Measurements from ENCODE around the gene CFAP99.

The CFAP99 gene

GRCh38 chr4:2494992-2495391 lies 76.2 kb downstream of the CFAP99 start:
- Histone ChIP-seq H3K27ac (ENCODE audit: low read length) (no peak overlapping the region), H3K9ac (ENCODE audit: low read length in 2 of 2) (peak overlapping the region in 1 of 2 donors; percentile 13), H3K4me1 (ENCODE audit: control insufficient read depth, insufficient read depth, low read length) (peaks cover 21% of the 10 kb centered on the region), H3K4me3 (ENCODE audit: low read length in 2 of 2) (no peak overlapping the region), H3K9me3 (ENCODE audit: control insufficient read depth in 2 of 2, low read length in 2 of 2) (no peaks in the 10 kb centered on the region), H3K27me3 (ENCODE audit: control insufficient read depth in 1 of 2, insufficient read depth in 2 of 2, low read length in 2 of 2) (no peaks in the 10 kb centered on the region), H3K36me3 (ENCODE audit: control insufficient read depth in 2 of 2, insufficient read depth in 2 of 2, low read length in 2 of 2) (peaks cover 25 to 28% of the 10 kb centered on the region in 2 donors)

GRCh38 chr4:2497324-2497723 lies 78.6 kb downstream of the CFAP99 start:
- peaks cover 34 to 40% of the 10 kb centered on the region in 2 donors for H3K36me3 ChIP-seq (ENCODE audit: control insufficient read depth in 2 of 2, insufficient read depth in 2 of 2, low read length in 2 of 2)

DNA sequence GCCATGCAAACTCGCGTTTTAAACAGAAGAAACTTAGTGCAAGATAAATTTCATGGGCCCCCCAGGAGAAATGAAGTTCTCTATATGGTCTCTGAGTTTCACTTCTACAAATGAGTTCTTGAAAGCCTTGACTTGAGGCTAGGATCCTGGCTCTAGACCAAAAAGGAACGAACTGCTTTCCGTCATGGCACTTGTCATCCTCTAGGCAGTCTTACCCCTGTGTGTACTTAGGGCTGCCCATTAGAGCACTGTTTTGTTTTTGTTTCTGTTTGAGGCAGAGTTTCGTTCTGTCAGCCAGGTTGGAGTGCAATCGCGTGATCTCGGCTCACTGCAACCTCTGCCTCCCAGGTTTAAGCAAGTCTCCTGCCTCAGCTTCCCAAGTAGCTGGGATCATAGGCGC lies 79.2 kb downstream of the CFAP99 start:
- H3K4me1 ChIP-seq (ENCODE audit: control insufficient read depth, insufficient read depth, low read length), result peaks cover 21% of the 10 kb centered on the region
- H3K9ac ChIP-seq (ENCODE audit: low read length in 2 of 2), result no peak overlapping the region
- peaks cover 27 to 35% of the 10 kb centered on the region in 2 donors for H3K36me3 ChIP-seq (ENCODE audit: control insufficient read depth in 2 of 2, insufficient read depth in 2 of 2, low read length in 2 of 2)
- H3K27ac ChIP-seq (ENCODE audit: low read length), result peak overlapping the region; percentile 31
- H3K9me3 ChIP-seq (ENCODE audit: control insufficient read depth in 2 of 2, low read length in 2 of 2), result no peaks in the 10 kb centered on the region
- no peaks in the 10 kb centered on the region for H3K27me3 ChIP-seq (ENCODE audit: control insufficient read depth in 1 of 2, insufficient read depth in 2 of 2, low read length in 2 of 2)
- no peak overlapping the region for H3K4me3 ChIP-seq (ENCODE audit: low read length in 2 of 2)

More at GRCh38 chr4:2497324-2497723, 78.6 kb downstream of the CFAP99 start:
- Histone ChIP-seq H3K9me3 (ENCODE audit: control insufficient read depth in 2 of 2, low read length in 2 of 2) (no peaks in the 10 kb centered on the region), H3K27me3 (ENCODE audit: control insufficient read depth in 1 of 2, insufficient read depth in 2 of 2, low read length in 2 of 2) (no peaks in the 10 kb centered on the region), H3K27ac (ENCODE audit: low read length) (no peak overlapping the region), H3K4me1 (ENCODE audit: control insufficient read depth, insufficient read depth, low read length) (peaks cover 21% of the 10 kb centered on the region), H3K4me3 (ENCODE audit: low read length in 2 of 2) (no peak overlapping the region), H3K9ac (ENCODE audit: low read length in 2 of 2) (no peak overlapping the region)

DNA sequence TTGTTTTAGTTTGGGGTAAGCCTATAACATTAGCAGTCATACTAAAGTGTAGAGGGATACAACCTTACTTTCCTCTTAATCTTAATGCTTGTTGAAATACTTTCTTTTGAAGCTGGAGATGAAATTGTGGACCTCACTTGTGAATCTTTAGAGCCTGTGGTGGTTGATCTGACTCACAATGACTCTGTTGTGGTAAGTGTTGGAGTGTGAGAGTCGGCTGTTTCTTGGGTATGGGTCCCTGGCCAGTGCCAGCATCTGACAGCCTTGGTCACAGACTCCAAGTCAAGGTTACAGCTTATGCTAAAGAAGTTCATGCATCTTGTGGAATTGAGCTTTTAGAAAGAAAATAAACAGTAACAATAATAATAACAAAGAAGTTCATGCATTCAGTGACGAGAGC lies 81.8 kb downstream of the CFAP99 start:
- Histone ChIP-seq H3K4me3 (ENCODE audit: low read length in 2 of 2) (no peak overlapping the region), H3K9me3 (ENCODE audit: control insufficient read depth in 2 of 2, low read length in 2 of 2) (no peaks in the 10 kb centered on the region), H3K9ac (ENCODE audit: low read length in 2 of 2) (no peak overlapping the region), H3K36me3 (ENCODE audit: control insufficient read depth in 2 of 2, insufficient read depth in 2 of 2, low read length in 2 of 2) (peaks cover 25 to 35% of the 10 kb centered on the region in 2 donors), H3K27me3 (ENCODE audit: control insufficient read depth in 1 of 2, insufficient read depth in 2 of 2, low read length in 2 of 2) (no peaks in the 10 kb centered on the region), H3K27ac (ENCODE audit: low read length) (no peak overlapping the region), H3K4me1 (ENCODE audit: control insufficient read depth, insufficient read depth, low read length) (peaks cover 15% of the 10 kb centered on the region)

GRCh38 chr4:2501034-2501594 lies 82.4 kb downstream of the CFAP99 start:
- Histone ChIP-seq H3K36me3 (ENCODE audit: control insufficient read depth in 2 of 2, insufficient read depth in 2 of 2, low read length in 2 of 2) (peaks cover 25 to 35% of the 10 kb centered on the region in 2 donors), H3K9me3 (ENCODE audit: control insufficient read depth in 2 of 2, low read length in 2 of 2) (no peaks in the 10 kb centered on the region), H3K4me3 (ENCODE audit: low read length in 2 of 2) (no peak overlapping the region), H3K27me3 (ENCODE audit: control insufficient read depth in 1 of 2, insufficient read depth in 2 of 2, low read length in 2 of 2) (no peaks in the 10 kb centered on the region), H3K27ac (ENCODE audit: low read length) (no peak overlapping the region), H3K9ac (ENCODE audit: low read length in 2 of 2) (no peak overlapping the region), H3K4me1 (ENCODE audit: control insufficient read depth, insufficient read depth, low read length) (peaks cover 15% of the 10 kb centered on the region)

GRCh38 chr4:2503809-2504208 lies 85.1 kb downstream of the CFAP99 start:
- H3K36me3 ChIP-seq (ENCODE audit: control insufficient read depth in 2 of 2, insufficient read depth in 2 of 2, low read length in 2 of 2), result peaks cover 24 to 40% of the 10 kb centered on the region in 2 donors
- no peaks in the 10 kb centered on the region for H3K4me1 ChIP-seq (ENCODE audit: control insufficient read depth, insufficient read depth, low read length)
- no peak overlapping the region for H3K27ac ChIP-seq (ENCODE audit: low read length)

GRCh38 chr4:2507259-2507658 lies 88.5 kb downstream of the CFAP99 start:
- H3K9me3 ChIP-seq (ENCODE audit: control insufficient read depth in 2 of 2, low read length in 2 of 2), result no peaks in the 10 kb centered on the region
- H3K36me3 ChIP-seq (ENCODE audit: control insufficient read depth in 2 of 2, insufficient read depth in 2 of 2, low read length in 2 of 2), result peaks cover 20 to 29% of the 10 kb centered on the region in 2 donors
- H3K4me3 ChIP-seq (ENCODE audit: low read length in 2 of 2), result no peak overlapping the region
- H3K27ac ChIP-seq (ENCODE audit: low read length), result no peak overlapping the region
- no peaks in the 10 kb centered on the region for H3K27me3 ChIP-seq (ENCODE audit: control insufficient read depth in 1 of 2, insufficient read depth in 2 of 2, low read length in 2 of 2)
- no peak overlapping the region for H3K9ac ChIP-seq (ENCODE audit: low read length in 2 of 2)
- no peaks in the 10 kb centered on the region for H3K4me1 ChIP-seq (ENCODE audit: control insufficient read depth, insufficient read depth, low read length)

More at GRCh38 chr4:2503809-2504208, 85.1 kb downstream of the CFAP99 start:
- H3K4me3 ChIP-seq (ENCODE audit: low read length in 2 of 2), result no peak overlapping the region
- no peak overlapping the region for H3K9ac ChIP-seq (ENCODE audit: low read length in 2 of 2)
- no peaks in the 10 kb centered on the region for H3K27me3 ChIP-seq (ENCODE audit: control insufficient read depth in 1 of 2, insufficient read depth in 2 of 2, low read length in 2 of 2)
- no peaks in the 10 kb centered on the region for H3K9me3 ChIP-seq (ENCODE audit: control insufficient read depth in 2 of 2, low read length in 2 of 2)

DNA sequence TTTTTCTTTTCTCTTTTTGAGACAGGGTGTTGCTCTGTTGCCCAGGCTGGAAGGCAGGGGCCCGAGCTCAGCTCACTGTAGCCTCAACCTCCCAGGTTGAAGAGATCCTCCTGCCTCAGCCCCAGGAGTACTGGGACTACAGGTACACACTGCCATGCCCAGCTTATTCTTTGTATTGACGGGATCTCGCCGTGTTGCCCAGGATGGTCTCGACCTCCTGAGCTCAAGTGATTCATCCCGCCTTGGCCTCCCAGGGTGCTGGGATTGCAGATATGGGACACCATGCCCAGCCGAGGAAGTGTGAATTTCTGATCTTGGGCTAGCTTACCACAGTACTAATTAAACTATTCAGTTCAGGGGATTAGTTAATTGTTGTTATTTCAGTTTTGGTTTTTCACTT lies 89.1 kb downstream of the CFAP99 start:
- H3K27me3 ChIP-seq (ENCODE audit: control insufficient read depth in 1 of 2, insufficient read depth in 2 of 2, low read length in 2 of 2), result no peaks in the 10 kb centered on the region
- no peak overlapping the region for H3K4me3 ChIP-seq (ENCODE audit: low read length in 2 of 2)
- H3K9me3 ChIP-seq (ENCODE audit: control insufficient read depth in 2 of 2, low read length in 2 of 2), result no peaks in the 10 kb centered on the region
- H3K27ac ChIP-seq (ENCODE audit: low read length), result no peak overlapping the region
- H3K9ac ChIP-seq (ENCODE audit: low read length in 2 of 2), result no peak overlapping the region
- H3K4me1 ChIP-seq (ENCODE audit: control insufficient read depth, insufficient read depth, low read length), result no peaks in the 10 kb centered on the region
- peaks cover 26 to 34% of the 10 kb centered on the region in 2 donors for H3K36me3 ChIP-seq (ENCODE audit: control insufficient read depth in 2 of 2, insufficient read depth in 2 of 2, low read length in 2 of 2)

DNA sequence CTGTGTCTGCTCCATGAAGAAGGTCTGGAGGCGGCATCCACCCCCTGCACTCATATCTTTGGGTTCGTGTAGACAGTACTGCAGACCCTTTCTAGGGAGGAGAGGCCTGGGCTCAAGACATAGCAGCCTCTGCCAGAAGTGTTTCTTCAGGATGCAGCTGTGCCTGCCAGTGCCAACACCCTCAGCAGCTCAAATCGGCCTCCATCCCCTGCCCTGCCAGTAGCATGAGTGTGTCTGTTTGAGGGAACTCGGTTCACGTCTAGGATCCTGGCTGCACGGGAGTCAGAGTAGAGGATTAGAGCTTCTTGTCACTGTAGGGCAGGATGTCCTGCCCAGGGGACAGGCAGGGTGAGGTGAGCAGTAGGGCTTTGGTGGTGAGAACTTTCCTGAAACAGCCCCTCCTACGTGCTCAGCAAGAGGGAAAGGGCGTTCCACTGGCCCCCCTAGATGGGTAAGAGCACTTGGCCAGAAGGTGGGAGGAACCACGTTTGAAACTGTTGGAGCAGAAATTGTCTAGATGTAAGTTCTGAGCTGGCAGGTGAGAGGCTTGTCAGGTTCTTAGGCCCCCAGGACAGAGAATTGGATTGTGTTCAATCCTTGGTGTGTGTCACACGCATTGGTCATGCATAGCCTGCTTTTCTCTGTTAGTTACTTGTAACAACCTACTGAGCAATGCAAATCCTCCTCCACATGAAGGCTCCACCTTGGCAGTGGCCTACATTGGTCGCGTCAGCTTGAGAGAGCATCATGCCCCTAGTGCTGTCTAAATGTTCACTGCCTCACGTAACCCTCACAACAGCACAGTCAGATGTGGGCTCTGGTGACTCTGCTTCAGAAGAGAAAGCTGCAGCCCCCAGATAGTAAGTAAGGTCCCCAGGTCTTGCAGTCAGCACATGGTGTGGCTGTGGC lies 91.8 kb downstream of the CFAP99 start:
- H3K4me1 ChIP-seq (ENCODE audit: control insufficient read depth, insufficient read depth, low read length), result no peaks in the 10 kb centered on the region
- H3K9ac ChIP-seq (ENCODE audit: low read length in 2 of 2), result no peak overlapping the region
- no peaks in the 10 kb centered on the region for H3K9me3 ChIP-seq (ENCODE audit: control insufficient read depth in 2 of 2, low read length in 2 of 2)
- H3K27ac ChIP-seq (ENCODE audit: low read length), result no peak overlapping the region
- H3K36me3 ChIP-seq (ENCODE audit: control insufficient read depth in 2 of 2, insufficient read depth in 2 of 2, low read length in 2 of 2), result peaks cover 41 to 42% of the 10 kb centered on the region in 2 donors
- no peak overlapping the region for H3K4me3 ChIP-seq (ENCODE audit: low read length in 2 of 2)
- no peaks in the 10 kb centered on the region for H3K27me3 ChIP-seq (ENCODE audit: control insufficient read depth in 1 of 2, insufficient read depth in 2 of 2, low read length in 2 of 2)

DNA sequence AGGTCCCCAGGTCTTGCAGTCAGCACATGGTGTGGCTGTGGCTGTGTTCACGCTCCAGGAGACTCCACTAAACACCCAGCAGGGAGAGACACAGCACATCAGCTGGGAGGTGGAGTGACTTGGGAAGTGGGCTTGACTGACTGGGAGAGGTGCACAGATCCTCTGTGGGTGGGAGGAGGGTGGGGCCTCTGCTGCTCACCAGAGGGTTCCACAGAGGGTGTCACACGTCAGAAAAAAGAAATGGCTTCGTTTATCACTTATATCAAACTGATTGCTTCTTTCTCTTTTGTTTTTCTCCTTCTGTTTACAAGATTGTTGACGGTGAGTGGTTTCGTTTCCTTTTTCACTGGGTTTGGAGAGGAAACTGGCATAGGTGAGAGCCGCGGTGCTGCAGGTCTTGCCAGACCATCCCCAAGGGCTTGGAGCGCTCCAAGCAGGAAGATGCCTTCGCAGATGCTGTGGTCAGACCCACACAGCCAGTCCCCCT lies 92.9 kb downstream of the CFAP99 start:
- Histone ChIP-seq H3K27ac (ENCODE audit: low read length) (no peak overlapping the region), H3K27me3 (ENCODE audit: control insufficient read depth in 1 of 2, insufficient read depth in 2 of 2, low read length in 2 of 2) (no peaks in the 10 kb centered on the region), H3K4me3 (ENCODE audit: low read length in 2 of 2) (no peak overlapping the region), H3K9me3 (ENCODE audit: control insufficient read depth in 2 of 2, low read length in 2 of 2) (no peaks in the 10 kb centered on the region), H3K9ac (ENCODE audit: low read length in 2 of 2) (no peak overlapping the region), H3K4me1 (ENCODE audit: control insufficient read depth, insufficient read depth, low read length) (peaks cover 6% of the 10 kb centered on the region), H3K36me3 (ENCODE audit: control insufficient read depth in 2 of 2, insufficient read depth in 2 of 2, low read length in 2 of 2) (peaks cover 41 to 46% of the 10 kb centered on the region in 2 donors)

Data from stomach smooth muscle (tissue), 2 donors.